COR-L47 (cell line): ENCODE results near the gene THEM4.
A peak's percentile ranks its signal among the peaks of the same experiment; 100 is the strongest.
"Not testable (repeated sequence)": the region's sequence is repeated elsewhere in the genome, so short reads cannot be mapped to it uniquely, and the experiment has no call there.

ENCODE experiments used
- DNase-seq: peaks from one replicate; lab custom pipeline; 2025; lab: John Stamatoyannopoulos, UW

THEM4 gene

DNA sequence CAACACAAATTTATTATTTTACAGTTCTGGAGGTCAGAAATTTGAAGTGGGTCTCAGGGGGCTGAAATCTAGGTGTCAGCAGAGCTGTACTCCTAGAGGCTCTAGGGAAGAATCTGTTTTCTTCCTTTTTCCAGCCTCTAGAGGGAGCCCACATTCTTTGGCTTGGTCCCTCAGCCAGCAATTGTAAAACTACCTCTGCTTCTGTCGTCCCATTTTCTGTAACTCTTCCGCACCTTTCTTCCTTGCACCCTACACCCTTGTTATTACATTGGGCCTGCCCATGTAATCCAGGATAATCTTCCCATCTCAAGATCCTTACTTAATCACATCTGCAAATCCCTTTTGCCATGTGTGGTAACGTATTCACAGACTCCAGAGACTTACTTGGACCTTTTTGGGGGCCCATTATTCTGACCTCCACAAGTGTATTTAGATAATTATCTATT lies 24.8 kb upstream of the THEM4 start:
- DNase-seq: peak; percentile 16

DNA sequence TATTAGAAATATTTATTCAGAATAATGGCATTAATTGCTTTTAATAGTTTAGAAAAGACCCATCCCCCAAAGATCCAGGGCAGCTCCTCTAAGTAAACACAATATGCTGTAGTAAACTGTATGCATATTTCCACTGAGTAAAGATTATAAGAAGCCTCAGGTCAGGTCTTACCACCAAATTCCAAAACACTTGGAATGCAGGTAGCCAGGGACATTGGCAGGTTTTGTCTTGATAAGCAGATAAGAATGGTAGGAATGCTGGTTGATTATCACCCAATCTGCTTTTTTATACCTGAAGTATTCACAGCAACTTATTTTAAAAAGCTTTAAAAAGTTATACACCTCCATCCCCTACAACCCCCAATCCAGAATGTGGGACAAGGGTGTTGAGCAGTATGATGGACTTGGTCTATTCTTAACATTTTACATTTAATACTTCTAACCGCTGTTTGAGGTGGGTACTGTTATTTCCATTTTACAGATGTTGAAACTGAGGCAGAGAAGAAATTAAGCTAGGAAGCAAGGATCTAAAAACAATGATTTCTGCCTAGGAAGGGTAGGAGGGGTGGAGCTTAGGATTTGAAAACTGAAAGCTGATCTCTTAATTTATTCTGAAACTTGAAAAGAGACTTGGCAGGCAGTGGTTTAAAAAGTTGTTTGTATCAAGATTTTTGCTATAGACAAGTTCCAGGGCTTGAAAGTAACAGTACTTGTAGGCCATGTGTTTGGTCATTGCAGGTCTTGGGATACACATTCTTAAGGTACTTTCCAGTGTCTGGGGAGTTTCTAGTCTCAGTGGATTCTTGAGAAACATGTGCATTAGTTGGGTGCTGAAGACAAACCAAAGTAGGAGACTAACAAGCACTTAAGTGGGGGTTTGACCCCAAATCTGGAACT lies 15.6 kb upstream of the THEM4 start:
- DNase-seq: no peak

DNA sequence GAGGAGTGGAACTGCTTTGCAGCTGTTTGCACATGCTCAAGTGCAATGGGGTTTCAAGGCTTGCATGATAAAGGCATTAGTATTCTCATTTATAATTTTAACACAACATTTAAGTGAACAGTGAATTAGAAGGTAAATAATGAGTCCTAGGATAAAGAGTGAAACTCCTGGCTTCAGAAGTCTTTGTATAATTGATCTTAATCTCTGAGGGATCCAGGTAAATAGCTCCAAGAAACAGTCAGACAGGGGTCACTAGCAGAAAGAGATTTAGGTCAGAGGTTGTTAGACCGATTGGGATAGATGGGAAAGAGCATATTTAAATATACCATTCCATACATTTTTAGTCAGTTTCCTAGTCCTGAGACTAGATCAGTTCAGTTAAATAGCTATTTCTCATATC lies 14.1 kb upstream of the THEM4 start:
- DNase-seq: no peak

GRCh38 chr1:151920149-151920548 lies 10.8 kb upstream of the THEM4 start:
- DNase-seq: no peak

DNA sequence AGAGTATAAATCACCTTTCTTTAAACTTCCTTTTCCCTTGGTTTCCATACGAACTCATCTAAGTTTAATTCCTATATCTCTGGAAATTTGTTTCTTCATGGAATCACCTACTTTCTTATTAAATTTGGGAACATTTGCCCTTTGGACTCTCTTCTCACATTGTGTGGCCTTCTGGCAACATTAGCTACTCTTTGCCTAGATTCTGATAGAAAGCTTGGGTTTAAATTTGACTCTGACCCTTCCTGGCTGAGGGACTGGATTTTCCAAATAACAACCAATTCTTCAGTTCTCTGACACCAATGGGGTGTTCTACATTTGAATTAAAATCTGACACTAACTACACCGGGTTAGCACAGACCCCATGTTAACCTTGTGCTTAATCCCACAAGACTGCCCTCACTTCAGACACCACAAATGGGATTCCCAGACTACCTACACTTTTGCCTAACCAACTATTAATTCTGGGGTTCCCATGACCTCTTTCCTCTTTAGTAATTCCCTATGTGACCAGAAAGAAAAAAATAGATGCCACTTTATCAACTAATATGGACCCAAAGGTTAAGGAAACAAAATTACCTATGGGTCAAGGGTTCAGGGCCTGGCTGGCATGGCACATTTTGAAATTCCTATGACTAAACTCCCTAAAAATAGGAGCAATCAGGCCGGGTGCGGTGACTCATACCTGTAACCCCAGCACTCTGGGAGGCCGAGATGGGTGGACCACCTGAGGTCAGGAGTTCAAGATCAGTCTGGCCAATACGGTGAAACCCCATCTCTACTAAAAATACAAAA lies 9.7 kb upstream of the THEM4 start:
- DNase-seq: no peak

DNA sequence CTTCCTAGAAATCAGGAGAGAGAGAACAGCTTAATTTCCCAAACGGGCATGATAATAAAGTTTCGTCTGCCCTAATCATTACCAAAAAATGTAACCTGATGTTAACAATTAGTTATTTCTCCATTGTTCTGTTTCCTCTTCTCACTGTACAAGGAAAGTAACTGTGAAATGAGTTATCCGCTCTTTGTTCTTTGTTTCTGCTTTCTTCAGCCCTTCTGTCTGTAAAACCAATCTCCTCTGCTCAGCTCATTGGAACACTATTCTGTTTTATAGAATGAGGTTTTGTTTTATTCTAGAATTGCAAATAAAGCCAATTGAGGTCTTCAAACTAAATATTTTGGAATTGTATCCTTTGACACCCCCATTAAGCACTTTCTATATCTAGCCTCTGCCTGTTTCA lies 8.8 kb upstream of the THEM4 start:
- no peak for DNase-seq

DNA sequence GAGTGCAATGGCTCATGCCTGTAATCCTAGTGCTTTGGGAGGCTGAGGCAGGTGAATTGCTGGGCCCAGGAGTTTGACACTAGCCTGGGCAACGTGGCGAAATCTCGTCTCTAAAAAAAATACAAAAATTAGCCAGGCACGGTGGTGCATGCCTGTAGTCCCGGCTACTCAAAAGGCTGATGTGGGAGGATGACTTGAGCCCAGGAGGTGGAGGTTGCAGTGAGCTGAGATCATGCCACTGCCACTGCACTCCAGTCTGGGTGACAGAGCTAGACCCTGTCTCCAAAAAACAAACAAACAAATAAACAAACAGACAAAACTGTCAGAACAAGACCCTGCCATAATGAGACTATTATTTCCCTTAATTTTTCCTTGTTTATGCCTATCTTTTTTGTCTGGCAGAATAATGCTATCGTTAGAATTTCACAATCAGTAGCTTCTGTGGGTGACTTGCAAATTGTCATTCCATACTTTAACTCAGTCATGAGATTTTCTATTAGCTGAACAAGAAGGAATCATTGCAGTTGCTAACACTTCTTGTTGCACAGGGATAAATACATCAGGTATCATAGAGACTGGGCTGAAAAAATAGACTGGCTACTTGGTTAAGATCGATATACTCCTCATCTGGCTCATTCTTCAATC lies 7.5 kb upstream of the THEM4 start:
- DNase-seq: no peak

DNA sequence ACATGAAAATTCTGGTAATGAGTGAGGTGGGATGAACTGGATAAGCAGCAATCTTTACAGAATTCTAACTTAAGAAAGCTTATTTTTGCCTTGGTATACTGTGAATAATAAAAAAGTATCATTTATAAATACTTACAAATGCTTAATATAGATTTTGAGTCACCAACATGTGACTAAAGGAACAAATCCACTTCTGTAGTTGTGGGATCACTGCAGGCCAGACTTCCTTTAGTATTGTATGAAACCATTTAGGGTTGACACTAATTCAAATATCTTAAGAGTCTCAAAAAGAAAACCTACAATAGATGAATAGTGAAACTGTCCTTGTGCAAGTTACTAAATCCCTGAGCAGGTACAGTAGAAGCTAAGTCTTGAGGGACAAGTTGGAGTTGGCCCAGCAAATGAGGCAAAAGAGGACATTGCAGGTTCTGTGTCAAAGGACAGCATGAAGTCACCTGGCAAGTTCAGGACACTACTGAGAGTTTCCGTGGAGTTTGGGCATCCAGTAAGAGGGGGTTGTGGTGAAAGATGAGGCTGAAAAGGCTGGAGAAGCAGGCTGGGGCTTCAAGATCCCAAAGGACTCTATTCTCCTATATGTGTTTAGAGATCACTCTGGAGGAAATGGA lies 5.9 kb upstream of the THEM4 start:
- DNase-seq: no peak

- no peak for DNase-seq
Observed at GRCh38 chr1:151914076-151914475, 4.8 kb upstream of the THEM4 start.

- no peak for DNase-seq
Observed at GRCh38 chr1:151912973-151913372, 3.7 kb upstream of the THEM4 start.

DNA sequence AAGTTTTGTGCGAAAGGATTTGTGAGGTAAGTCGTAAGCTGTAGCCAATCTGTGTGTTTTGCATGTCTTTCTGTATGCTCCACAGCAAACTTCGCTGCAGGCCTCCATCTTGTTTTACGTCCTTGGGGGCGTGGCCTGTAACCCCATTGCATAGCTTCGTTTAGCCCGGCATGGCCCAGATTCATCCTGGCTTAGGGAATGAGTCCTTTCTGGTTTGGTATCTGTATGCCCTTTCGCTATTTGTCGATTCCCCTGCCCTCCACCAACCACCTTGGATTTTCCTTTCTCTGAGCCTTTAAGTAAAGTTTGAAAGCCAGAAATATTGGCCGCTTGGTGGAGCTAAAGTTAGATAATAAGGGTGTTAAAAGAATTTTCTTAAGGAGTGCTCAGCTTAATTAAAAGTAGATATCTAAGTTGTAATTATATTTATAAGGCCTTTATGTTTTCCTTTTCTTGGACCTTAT lies 1.1 kb downstream of the THEM4 start:
- no peak for DNase-seq

DNA sequence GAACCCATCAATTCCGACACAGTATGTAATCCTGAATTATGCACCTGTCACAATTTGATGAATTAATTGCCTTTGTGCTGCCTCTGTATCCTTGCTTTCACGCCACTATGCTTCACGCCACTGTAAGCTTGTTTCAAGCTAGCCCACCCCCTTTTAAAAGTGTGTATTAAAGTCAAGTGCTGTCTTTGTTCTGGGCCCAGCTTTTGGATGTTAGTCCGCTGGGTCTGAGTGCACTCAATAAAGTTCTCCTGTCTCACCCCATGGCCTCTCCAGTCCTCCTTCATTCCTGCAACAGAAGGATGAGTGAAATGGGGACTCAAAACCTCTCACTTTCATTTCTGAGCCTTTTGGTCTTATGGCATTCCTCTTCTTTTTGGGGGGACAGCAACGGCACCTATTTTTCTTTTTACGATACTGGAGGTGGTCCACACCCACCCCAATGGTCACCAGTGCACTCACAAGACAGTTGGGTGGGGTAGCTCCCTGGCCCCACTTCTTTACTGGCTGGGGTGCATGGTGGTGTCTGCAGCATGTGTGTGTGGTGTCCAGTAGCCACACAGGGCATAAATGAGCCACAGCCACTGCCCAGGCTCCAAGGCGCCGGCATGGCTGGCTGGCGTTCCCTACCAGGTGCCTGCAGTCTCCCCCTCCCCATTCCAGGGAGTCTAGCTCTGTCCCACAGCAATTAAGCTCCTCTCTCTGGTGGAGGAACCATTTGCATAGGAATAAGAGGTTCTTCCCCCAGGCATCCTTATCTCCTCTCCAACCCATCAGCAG lies 1.8 kb downstream of the THEM4 start:
- DNase-seq: no peak

- not testable (repeated sequence) for DNase-seq
Observed at GRCh38 chr1:151906324-151906645, 3.0 kb downstream of the THEM4 start.

GRCh38 chr1:151905443-151906323 lies 3.6 kb downstream of the THEM4 start:
- not testable (repeated sequence) for DNase-seq

- no peak for DNase-seq
Observed at GRCh38 chr1:151905070-151905442, 4.3 kb downstream of the THEM4 start.

- DNase-seq: no peak
Observed at GRCh38 chr1:151902858-151903257, 6.5 kb downstream of the THEM4 start.

GRCh38 chr1:151900804-151901203 lies 8.5 kb downstream of the THEM4 start:
- DNase-seq: not testable (repeated sequence)

DNA sequence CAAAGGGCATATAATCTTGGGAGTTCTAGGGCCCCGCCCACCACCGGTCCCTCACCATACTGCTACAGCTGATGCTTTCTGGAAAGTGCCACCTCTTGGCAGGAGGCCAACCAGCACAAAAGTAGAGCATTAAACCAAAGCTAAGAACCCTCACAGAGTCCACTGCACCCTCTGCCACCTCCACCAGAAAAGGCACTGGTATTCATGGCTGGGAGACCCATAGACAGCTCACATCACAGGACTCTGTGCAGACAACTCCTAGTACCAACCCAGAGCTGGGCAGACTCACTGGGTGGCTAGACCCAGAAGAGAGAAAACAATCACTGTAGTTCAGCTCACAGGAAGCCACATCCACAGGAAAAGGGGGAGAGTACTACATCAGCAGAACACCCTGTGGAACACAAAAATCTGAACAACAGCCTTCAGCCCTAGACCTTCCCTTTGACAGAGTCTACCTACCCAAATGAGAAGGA lies 10.8 kb downstream of the THEM4 start:
- no peak for DNase-seq

DNA sequence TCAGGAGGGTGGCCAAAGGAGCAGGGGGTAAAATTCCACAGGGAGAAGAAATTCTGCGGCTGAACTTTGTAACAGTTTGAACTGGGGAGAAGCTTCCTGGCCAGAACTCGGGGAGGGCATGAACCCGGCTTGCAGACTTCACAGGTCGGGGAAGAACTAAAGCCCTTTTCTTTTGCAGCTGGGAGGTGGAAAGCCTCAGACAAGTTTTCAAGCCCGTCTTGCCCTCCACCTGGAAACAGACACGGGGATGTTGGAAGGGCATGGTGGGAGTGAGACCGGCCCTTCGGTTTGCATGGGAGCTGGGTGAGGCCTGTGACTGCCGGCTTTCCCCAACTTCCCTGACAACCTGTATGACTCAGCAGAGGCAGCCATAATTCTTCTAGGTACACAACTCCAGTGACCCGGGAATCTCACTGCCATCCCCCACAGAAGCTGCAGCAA lies 11.3 kb downstream of the THEM4 start:
- DNase-seq: no peak
